GM18951 (cell line): ENCODE measurements around the gene EN1.

Source experiments
- POLR2A ChIP-seq: IDR thresholded peaks from 4 replicates; pipeline ENCODE4 v1.6.1; 2011; ENCODE audit warnings: mild to moderate bottlenecking; ENCODE audit not compliant: insufficient read length, insufficient read depth; ENCODE audit errors: extremely low read depth
- in situ Hi-C: fragments of 300-500 bp; cut with MboI; formaldehyde crosslinking; loops from one replicate; pipeline ENCODE4 v1.12.0; 2022; ENCODE audit warnings: low sequenced_read_pairs, mixed read lengths, inconsistent platforms; ENCODE audit not compliant: unreplicated experiment

EN1 gene

DNA sequence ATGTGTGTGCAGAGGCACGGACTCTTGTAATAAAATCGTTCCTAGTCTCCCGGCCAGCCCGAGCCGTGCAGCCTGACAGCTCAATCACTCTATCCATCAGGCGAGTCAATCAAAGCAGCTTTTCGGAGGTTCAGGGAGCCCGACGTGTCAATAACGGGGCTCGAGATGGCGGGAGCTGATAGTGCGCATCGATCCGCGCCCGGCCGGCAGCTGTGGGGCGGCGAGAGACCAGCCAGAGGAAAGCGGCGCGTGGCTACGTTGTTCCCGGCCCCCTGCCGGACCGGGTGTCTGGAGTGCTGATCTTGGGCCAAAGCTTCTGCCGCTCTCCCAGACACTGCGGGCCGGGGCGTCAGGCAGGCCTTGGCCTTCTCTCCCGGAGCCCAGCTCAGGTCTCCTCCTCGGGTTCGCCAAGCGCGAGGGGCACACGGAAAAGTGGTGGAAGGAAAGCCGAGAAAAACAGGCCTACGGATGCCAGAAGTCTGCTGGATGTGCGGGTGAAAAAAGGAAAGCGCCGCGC, 2.4 kb downstream of the EN1 start:
- in situ Hi-C loops: no loop called here
- no peak for TF ChIP-seq POLR2A

DNA sequence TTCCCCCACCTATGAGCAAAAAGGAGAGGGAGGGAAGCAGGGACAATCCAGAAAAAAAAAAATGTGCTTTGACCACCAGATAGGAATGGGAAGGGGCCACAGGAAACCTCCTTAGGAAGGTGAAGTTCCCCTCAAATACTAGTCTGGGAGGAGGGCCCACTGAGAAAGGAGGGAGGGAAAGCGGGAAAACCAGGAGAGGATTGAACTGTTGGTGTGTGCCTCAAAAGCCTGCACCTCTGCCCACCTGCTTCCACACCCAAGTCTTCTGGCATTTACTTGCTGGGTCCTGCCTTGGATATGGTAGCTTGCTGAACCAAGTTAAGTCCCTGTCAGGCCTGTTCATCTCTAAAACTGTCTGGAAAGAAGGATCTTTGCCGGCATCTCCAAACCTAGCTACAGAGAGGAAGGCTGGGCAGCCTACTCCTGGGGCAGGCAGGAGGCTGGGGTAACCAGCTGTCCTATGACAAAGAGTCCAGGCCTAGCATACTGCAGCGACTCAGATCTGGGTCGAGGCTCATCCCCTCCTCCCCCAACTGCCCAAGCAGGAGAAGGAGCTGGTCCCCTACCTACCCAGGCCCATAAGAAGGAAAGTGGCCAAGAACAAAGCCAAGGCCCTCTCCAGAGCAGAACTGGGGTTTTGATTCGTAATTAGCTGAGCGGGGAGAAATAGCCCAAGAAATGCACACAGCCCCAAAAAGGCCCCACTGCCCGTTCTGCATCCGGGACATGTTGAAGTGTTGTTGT, 3.0 kb downstream of the EN1 start:
- no peak for TF ChIP-seq POLR2A
- in situ Hi-C loops: no loop called here

DNA sequence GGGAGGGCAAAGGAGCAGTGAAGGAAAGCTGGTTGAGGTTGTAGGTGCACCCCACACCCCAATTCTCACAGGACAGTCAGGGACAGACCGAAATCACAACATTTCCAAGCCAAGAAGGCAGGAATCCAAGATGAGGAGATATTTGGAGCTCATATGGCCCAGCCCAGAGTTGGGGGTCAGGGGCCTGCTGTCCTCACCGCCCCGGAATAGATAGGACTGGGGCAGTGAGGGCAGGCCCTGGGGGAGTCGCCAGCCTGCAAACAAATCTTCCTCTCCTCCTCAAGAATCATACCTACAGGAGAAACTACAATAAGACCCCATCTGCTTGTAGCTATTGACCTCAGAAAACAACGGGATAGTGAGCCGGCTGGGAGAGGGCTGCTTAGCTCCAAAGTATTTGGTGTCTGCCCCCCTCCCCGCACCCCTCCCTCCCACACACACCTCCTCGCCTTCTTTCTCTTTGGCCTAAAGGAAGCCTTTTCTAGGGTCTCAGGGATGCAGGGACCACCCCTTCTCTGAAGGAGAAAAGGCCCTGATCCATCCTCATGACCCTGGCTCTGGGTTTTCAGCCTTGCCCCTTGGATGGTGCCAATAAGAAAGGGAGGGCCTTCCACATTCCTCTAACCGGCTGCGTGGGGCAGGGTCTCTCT, 3.8 kb downstream of the EN1 start:
- TF ChIP-seq POLR2A: no peak
- in situ Hi-C loops: no loop called here

DNA sequence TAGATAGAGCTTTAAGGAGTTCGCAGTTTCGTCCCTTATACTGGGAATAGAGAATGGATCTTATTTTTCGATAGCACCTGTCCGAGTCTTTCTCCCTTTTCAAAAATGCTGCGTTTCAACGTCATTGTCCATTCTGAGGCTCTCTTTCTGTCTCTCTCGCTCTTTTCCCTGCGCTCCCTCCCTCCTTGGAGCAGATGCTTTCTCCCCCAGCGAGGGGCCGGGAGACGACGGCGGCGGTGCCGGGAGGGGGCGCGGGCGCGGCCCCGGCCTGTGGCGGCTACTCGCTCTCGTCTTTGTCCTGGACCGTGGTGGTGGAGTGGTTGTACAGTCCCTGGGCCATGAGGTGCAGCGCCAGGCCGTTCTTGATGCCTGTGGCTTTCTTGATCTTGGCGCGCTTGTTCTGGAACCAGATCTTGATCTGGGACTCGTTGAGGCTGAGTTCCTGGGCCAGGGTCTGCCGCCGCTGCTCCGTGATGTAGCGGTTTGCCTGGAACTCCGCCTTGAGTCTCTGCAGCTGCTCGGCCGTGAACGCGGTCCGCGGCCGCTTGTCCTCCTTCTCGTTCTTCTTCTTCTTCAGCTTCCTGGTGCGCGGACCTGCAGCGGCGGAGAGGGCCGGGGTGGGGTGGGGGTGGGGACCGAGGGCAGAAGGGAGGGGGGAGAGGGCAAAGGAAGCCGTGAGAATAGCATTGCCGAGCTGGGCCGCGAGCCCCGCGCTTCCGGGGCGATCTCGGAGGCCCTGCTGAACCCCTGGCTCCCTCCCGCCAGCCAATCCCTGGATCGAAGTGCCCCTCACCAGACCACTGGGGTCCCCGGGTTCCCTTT, 4.6 kb downstream of the EN1 start:
- in situ Hi-C loops: no loop called here

DNA sequence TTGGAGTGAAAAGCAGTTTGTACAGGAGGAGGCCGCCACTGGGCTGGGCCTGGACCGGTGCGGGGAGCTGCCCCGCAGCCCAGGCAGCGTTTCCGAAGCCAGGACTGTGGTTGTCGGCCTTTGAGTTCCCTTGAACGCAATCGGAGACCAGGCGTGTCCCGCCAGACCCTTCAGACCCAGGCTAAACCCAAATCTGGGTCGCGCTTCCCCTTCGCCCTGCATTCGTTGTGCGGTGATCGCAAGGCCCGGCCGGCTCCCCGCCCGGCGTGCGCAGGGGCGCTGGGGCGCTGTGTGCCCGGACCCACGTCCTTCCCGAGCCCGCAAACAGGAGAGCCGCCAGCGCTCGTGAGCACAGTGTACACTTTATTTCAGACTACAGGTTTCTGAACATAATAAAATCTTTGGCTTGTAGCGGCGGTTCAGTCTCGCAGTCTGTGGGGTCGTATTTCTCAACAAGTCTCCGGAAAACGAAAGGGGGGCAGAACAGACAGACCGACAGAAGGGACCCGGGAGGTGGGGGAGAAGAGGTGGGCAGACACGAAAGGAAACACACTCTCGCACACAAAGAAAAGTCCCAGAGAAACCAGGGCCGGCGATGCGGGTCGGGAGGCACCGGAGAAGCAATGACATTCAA, 5.5 kb downstream of the EN1 start:
- no peak for TF ChIP-seq POLR2A
- in situ Hi-C loops: no loop called here

More for the DNA sequence above, 4.6 kb downstream of the EN1 start:
- TF ChIP-seq POLR2A: no peak

DNA sequence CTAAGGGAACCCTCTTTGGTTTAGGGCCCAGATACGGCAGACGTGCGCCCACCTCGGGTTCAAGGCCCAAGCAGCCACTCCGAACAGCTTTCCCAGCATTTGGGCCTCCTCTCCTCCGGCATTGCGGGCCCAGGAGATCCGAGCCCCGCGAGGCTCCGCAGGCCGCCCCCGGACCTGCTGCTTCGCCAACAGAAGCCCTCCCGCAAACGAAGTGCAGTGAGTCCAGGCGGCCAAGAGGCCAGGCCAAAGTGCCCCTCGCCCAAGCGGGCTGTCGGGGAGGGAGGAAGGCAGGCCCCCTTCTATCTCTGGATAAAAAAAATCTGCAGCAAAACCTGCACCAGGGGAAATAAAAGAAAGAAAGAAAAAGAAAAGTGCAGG, 6.0 kb downstream of the EN1 start:
- TF ChIP-seq POLR2A: no peak
- in situ Hi-C loops: no loop called here

DNA sequence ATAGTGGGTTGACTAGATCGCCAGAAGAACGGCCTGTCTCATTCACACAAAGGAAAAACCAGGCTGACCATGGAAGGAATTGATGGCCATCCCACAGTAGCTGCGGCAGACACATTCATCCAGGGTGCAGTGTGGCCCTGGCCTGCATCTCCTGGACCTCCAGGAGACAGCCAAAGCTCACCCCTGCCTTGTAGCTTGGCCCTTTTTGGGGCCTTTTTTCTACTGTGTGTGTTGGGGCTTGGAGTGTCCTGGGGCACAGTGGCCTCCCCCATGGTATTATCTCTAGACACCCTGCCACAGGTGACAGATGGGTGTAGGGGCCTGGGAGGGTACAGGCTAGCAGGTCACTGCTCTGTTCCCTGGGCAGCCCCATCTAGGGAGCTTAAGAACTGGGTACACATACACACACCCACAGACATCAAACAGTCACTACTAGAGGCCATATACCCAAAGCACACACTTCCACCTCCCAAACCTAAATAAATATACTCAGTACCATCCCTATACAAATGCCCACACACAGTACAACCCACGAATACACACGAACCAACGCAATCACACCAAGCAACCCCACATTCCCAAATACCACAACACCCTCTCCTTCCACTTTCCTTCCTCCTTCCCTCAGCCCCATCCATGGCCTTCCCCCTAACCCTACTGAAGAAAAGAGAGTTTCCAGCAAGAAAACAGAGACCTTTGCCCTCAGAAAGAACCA, 8.6 kb downstream of the EN1 start:
- in situ Hi-C loops: no loop called here
- no peak for TF ChIP-seq POLR2A

DNA sequence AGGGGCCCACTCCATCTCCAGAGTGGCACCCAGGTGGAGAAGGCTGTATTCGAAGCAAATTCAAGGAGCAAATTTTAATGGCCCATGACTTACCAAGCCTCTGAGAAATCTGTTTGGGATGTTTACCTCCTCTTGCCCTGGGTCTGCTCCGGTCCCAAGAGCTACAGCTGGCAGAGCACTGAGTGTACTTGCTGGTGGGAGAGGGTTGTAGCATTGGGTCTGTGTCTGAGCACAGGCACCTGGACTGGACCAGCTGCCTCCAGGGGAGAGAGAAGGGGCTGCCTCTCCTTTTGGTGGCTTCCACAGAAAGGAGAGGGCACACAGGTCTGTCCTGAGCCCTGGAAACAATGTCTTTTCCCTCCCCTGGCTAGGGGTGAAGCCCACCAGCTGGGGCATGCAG, 9.8 kb downstream of the EN1 start:
- in situ Hi-C loops: no loop called here

DNA sequence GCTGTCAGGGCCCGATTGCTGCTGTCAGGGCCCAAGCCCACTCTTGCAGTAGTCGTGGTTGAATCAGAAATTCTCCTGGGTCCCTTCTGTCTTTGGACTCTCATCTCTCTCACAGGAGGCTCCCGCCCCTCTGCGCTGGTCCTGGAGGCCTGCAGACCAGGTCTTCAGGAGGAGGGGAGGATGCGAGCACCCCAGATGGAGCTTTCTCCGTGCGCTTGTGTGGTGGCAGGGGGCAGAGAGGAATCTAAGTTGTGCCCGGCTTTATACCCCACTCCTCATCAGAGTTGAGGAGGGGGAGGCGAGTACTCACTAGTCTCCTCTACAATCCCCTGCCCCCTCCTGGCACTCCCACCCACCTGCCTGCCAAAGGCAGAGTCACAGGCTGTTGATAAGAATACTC, 10.4 kb downstream of the EN1 start:
- in situ Hi-C loops: no loop called here
- no peak for TF ChIP-seq POLR2A

More for the DNA sequence above, 9.8 kb downstream of the EN1 start:
- TF ChIP-seq POLR2A: no peak

DNA sequence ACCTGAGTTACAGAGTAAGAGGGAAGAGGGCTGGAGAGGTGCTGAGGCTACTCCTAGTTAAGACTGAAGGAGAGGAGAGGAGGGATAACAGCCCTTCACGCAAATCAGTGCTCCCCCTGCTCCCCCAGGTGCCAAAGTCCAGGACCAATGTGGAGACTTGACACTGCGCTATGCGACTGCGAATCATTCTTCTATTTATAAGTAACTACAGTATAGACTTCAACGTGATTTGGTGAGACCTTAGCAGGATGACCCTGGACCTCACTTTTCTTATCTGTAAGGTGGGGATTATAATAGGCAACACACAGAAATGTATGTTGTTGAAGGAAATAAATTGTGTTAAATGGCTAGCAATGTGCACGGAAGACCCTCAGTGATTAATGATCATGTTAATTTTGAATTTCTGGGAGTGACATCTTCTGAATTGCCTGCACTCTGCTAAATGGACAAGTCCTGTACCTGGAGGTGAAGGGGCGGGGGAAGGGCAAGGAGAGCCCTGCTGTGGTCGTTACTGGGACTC, 11.0 kb downstream of the EN1 start:
- no peak for TF ChIP-seq POLR2A
- in situ Hi-C loops: no loop called here

DNA sequence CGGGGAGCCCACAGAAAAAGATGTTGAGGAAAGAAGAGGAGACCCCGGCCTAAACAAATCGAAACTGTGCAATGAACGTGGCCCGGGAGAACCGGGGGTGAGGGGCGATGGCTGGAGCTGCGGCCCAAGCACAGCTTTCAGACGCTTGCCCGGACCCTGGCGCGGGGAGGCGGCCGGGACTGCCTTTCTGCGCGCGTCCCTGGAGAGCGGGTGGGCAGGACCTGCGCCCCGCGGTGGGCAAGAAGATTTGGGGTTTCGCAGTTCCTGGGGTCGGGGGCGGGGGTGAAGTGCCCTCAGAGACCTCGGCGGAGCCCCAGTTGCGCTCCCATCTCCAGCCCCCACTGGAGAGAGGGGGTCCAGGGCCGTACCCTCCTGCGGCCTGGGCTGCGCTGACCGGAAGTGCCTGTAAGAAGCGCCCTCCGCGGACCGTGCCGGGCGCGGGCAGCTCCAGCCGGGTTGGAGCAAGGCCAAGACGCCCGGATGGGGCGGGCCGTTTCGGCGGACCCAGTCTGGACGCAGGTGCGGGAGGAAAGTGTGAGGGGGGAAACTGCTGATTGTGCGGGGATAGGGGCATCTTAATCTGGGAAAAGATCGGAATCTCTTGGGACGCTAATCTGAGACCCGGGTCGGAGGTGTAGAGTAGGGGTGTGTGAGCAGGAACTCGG, 11.6 kb downstream of the EN1 start:
- in situ Hi-C loops: no loop called here
- TF ChIP-seq POLR2A: no peak

DNA sequence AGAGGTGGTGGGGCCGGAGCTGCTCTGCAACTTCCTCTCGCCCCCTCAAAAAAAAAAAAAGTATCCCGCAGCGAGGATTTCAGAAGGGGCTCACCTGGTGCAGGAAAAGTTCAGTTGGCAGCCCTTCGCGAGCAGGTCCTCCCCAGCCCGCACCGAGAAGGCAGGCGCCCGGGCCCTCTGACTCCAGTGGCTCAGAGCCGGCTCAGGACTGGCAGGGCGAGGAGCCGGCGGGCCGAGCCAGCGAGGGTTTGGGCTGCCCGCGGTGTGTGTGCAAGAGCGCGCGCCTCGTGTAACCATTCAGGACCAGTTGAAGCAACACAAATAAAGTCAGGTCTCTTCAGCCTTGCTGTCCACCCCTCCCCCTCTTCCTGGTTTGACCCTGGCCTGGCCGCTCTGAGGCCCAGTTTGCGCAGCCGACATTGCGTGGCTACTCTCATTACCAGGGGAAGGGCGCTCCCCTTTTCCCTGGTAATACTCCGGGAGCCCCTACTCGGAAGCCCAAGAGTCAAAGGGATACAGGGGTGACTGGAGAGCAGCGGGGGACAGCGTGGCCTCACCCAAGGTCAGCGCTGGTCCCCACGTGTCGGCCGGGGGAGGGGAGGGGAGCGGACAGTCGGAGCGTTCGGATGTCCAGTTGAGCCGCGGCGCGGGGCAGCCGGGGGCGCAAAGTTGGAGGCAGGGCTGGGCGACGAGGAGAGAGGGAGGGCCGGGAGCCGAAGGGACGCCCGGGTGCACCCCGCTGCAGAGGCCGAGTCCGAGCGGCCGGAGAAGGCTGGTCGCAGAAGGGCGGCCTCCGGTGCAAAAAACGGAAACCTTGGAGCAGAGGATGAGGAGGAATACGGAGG, 12.3 kb downstream of the EN1 start:
- in situ Hi-C loops: no loop called here
- TF ChIP-seq POLR2A: no peak
